ENCODE measurements around the gene GALNTL6.

The GALNTL6 gene

DNA sequence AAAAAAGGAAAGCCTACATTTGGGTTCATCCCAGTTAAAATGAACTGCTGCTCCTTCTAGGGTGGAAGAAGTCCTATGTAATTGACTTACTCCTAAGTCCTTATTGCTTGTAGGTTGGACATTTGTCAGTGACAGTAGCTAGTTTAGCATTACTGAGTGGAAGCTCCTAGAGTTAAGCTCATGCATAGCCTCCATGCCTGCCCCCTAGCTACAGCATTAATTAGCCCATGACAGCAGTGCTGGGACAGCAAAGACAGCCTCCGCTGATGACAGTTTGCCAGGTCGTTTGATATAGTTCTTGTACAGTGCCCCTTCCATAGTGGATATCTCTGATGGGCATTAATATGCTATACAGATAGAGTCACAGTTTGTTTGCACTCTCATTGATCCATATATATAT, 18.7 kb upstream of the GALNTL6 start:
- no peak for TF ChIP-seq EZH2phosphoT487 (IDR thresholded peaks at IDR 0.05; ENCODE audit: borderline replicate concordance)
- TF ChIP-seq, protein P1, sequence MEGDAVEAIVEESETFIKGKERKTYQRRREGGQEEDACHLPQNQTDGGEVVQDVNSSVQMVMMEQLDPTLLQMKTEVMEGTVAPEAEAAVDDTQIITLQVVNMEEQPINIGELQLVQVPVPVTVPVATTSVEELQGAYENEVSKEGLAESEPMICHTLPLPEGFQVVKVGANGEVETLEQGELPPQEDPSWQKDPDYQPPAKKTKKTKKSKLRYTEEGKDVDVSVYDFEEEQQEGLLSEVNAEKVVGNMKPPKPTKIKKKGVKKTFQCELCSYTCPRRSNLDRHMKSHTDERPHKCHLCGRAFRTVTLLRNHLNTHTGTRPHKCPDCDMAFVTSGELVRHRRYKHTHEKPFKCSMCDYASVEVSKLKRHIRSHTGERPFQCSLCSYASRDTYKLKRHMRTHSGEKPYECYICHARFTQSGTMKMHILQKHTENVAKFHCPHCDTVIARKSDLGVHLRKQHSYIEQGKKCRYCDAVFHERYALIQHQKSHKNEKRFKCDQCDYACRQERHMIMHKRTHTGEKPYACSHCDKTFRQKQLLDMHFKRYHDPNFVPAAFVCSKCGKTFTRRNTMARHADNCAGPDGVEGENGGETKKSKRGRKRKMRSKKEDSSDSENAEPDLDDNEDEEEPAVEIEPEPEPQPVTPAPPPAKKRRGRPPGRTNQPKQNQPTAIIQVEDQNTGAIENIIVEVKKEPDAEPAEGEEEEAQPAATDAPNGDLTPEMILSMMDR (conservative IDR thresholded peaks at IDR 0.05; ENCODE audit: low read length): no peak
- Histone ChIP-seq H3K9me3 (ENCODE audit: insufficient read depth, low read depth, low read length) (no peaks in the 10 kb centered on the region), H3K9ac (ENCODE audit: low read depth, low read length, poor library complexity, severe bottlenecking) (no peak overlapping the region), H3K4me2 (ENCODE audit: low read depth, low read length, poor library complexity, severe bottlenecking) (no peak overlapping the region), H3K4me1 (ENCODE audit: insufficient read depth, low read length, poor library complexity, severe bottlenecking) (no peaks in the 10 kb centered on the region), H3K4me3 (ENCODE audit: low read length, poor library complexity, severe bottlenecking) (no peak overlapping the region), H3K9me2 (replicated peaks; ENCODE audit: low read depth, low read length) (no peaks in the 10 kb centered on the region), H3K27me3 (ENCODE audit: insufficient read depth, low read length, poor library complexity, severe bottlenecking) (no peaks in the 10 kb centered on the region), H3F3A (ENCODE audit: low read depth) (no peaks in the 10 kb centered on the region), H3K79me2 (ENCODE audit: insufficient read depth, low read length) (no peaks in the 10 kb centered on the region), H2AFZ (ENCODE audit: low read length) (no peak overlapping the region), H3K36me3 (ENCODE audit: insufficient read depth, low read length) (no peaks in the 10 kb centered on the region), H4K20me1 (ENCODE audit: insufficient read depth, low read length, poor library complexity, severe bottlenecking) (no peaks in the 10 kb centered on the region)

DNA sequence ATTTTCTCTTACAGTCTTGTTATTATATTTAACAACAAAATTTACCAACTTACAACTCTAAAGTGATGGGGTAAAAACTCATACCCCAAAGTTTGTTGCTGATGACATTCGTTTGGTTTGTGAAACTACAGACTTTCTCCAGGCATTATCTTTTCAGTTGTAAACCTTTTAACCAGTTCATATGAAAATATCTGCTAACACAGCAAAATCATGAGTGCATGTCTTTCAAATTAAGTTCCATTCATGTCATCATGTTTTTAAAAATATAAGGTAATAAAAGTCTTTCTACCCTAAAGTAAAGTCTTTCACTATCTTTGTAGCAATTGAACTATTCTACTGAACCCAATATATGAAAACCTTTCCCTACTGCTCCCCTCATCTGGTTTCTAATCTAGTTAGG, 3.4 kb upstream of the GALNTL6 start:
- H3K27me3 ChIP-seq (ENCODE audit: insufficient read depth, low read length, poor library complexity, severe bottlenecking): no peaks in the 10 kb centered on the region
- no peaks in the 10 kb centered on the region for H4K20me1 ChIP-seq (ENCODE audit: insufficient read depth, low read length, poor library complexity, severe bottlenecking)
- H3K4me3 ChIP-seq (ENCODE audit: low read length, poor library complexity, severe bottlenecking): no peak overlapping the region
- H3K9me2 ChIP-seq (replicated peaks; ENCODE audit: low read depth, low read length): no peaks in the 10 kb centered on the region
- TF ChIP-seq, protein P1 (conservative IDR thresholded peaks at IDR 0.05; ENCODE audit: low read length): no peak
- no peak for TF ChIP-seq EZH2phosphoT487 (IDR thresholded peaks at IDR 0.05; ENCODE audit: borderline replicate concordance)
- H3F3A ChIP-seq (ENCODE audit: low read depth): no peaks in the 10 kb centered on the region
- no peaks in the 10 kb centered on the region for H3K79me2 ChIP-seq (ENCODE audit: insufficient read depth, low read length)
- H3K9me3 ChIP-seq (ENCODE audit: insufficient read depth, low read depth, low read length): no peaks in the 10 kb centered on the region
- no peaks in the 10 kb centered on the region for H3K4me1 ChIP-seq (ENCODE audit: insufficient read depth, low read length, poor library complexity, severe bottlenecking)
- H3K9ac ChIP-seq (ENCODE audit: low read depth, low read length, poor library complexity, severe bottlenecking): no peak overlapping the region
- no peak overlapping the region for H2AFZ ChIP-seq (ENCODE audit: low read length)
- no peak overlapping the region for H3K4me2 ChIP-seq (ENCODE audit: low read depth, low read length, poor library complexity, severe bottlenecking)
- no peaks in the 10 kb centered on the region for H3K36me3 ChIP-seq (ENCODE audit: insufficient read depth, low read length)

- Histone ChIP-seq H3K4me2 (ENCODE audit: low read depth, low read length, poor library complexity, severe bottlenecking) (no peak overlapping the region), H3K27me3 (ENCODE audit: insufficient read depth, low read length, poor library complexity, severe bottlenecking) (no peaks in the 10 kb centered on the region), H3K9me3 (ENCODE audit: insufficient read depth, low read depth, low read length) (no peaks in the 10 kb centered on the region), H3K9ac (ENCODE audit: low read depth, low read length, poor library complexity, severe bottlenecking) (no peak overlapping the region), H2AFZ (ENCODE audit: low read length) (no peak overlapping the region), H3F3A (ENCODE audit: low read depth) (no peaks in the 10 kb centered on the region), H3K4me3 (ENCODE audit: low read length, poor library complexity, severe bottlenecking) (no peak overlapping the region), H3K4me1 (ENCODE audit: insufficient read depth, low read length, poor library complexity, severe bottlenecking) (no peaks in the 10 kb centered on the region), H4K20me1 (ENCODE audit: insufficient read depth, low read length, poor library complexity, severe bottlenecking) (no peaks in the 10 kb centered on the region), H3K79me2 (ENCODE audit: insufficient read depth, low read length) (no peaks in the 10 kb centered on the region), H3K9me2 (replicated peaks; ENCODE audit: low read depth, low read length) (no peaks in the 10 kb centered on the region), H3K36me3 (ENCODE audit: insufficient read depth, low read length) (no peaks in the 10 kb centered on the region)
- no peak for TF ChIP-seq EZH2phosphoT487 (IDR thresholded peaks at IDR 0.05; ENCODE audit: borderline replicate concordance)
- TF ChIP-seq, protein P1 (conservative IDR thresholded peaks at IDR 0.05; ENCODE audit: low read length): no peak
Measured at GRCh38 chr4:171812333-171812664, 905 bp upstream of the GALNTL6 start.
